Measurements from ENCODE around the gene CAPZB. TPM values are rescaled to one million over a fixed set of nuclear protein-coding genes. Genes with fewer than 3 reads are reported as not detected.

Gene CAPZB
- total and polyA plus RNA-seq, 2 of the 4 experiments (the other 2 are of a cell fraction), result 216 to 304 TPM

DNA sequence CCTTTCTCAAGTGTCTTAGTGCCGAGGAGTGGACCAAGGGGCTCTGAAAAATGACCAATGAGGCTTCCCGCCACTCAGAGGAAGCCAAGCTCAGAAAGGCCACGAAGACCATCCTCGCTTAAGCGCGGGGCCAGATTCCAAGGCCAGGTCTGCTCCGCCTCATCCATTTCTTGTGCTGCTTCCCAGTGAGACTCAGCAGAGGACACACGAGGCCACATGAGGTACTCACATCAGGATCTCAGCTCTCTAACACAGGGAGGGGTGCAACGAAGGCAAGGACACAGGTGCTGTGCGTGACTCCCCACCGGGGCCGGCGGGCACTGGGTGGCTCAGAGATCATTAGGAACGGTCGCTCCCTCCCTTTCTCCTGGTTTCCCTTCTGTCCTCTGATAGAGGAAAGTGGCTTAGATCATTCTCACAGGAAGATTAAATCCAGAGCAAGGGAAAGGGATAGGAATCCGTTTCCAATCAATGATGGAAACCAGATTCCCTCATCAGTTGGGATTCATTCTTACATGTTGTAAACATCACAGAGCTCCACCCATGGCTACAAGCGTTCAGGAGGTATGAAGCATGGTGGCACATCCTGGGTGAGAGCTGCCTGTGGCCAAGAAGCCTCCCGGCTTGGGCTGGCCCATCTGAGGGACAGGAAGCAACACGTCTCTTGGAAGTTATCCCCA lies 46.7 kb downstream of the CAPZB start:
- ChIA-PET CTCF (interaction anchor here (1.8 kb wide), 1 partner anchor 12 kb away, joined by 5 read pairs; no protein-coding TSS in a partner anchor), POLR2A (ENCODE audit: unreplicated experiment) (no interaction called here)
- intact Hi-C loops (cut with micrococcal nuclease), result no loop called here
- Histone ChIP-seq H3K56ac (ENCODE audit: extremely low read depth, insufficient read depth, low read length) (no peak overlapping the region), H3K23ac (ENCODE audit: low read depth, low read length) (peak overlapping the region; percentile 31; the same call in 1 of the 2 replicates), H2BK120ac (ENCODE audit: low read depth, low read length) (no peak overlapping the region), H3K4me2 (ENCODE audit: low read depth, low read length) (no peak overlapping the region), H2BK15ac (ENCODE audit: low read depth, low read length) (0 out of 3 replicates have a peak overlapping the region, but pooled peaks have one; percentile 9), H2BK20ac (ENCODE audit: low read depth, low read length) (no peak overlapping the region), H2AFZ (replicated peaks; ENCODE audit: low read length, poor library complexity) (peak overlapping the region; percentile 34), H4K8ac (ENCODE audit: low read depth in 2 of 2, low read length in 2 of 2) (no peak overlapping the region), H3K27ac (ENCODE audit: insufficient read depth, low read length) (peak overlapping the region; percentile 11; the same call in 1 of the 2 replicates), H3K18ac (ENCODE audit: low read depth, low read length) (no peak overlapping the region; the same call in 1 of the 2 replicates), H3K27me3 (ENCODE audit: control insufficient read depth, insufficient read depth, low read length) (no peaks in the 10 kb centered on the region), H3K4ac (ENCODE audit: low read depth, low read length) (peak overlapping the region; percentile 58), H3K9me1 (ENCODE audit: insufficient read depth, low read length) (peaks cover 74% of the 10 kb centered on the region), H3K79me1 (ENCODE audit: low read depth in 1 of 2, low read length in 2 of 2) (peaks cover 47 to 96% of the 10 kb centered on the region in 2 experiments), H3K4me3 (ENCODE audit: insufficient read depth, low read depth, low read length) (no peak overlapping the region), H4K91ac (ENCODE audit: insufficient read depth, low read depth, low read length) (no peak overlapping the region), H4K5ac (ENCODE audit: low read depth, low read length) (no peak overlapping the region), H2BK5ac (ENCODE audit: low read depth, low read length, poor library complexity, severe bottlenecking) (no peak overlapping the region), H2AK5ac (ENCODE audit: low read depth, low read length) (peak overlapping the region; percentile 43), H4K20me1 (ENCODE audit: insufficient read depth, low read length) (peaks cover 99% of the 10 kb centered on the region), H2AK9ac (replicated peaks; ENCODE audit: low read depth, low read length, poor library complexity) (no peak overlapping the region), H3K4me1 (ENCODE audit: control insufficient read depth, insufficient read depth, low read length) (peaks cover 54% of the 10 kb centered on the region), H3K9ac (ENCODE audit: low read depth, low read length) (no peak overlapping the region), H3K36me3 (ENCODE audit: control insufficient read depth, insufficient read depth, low read length) (peaks cover 17% of the 10 kb centered on the region), H3K9me3 (ENCODE audit: control insufficient read depth, insufficient read depth, low read length) (no peaks in the 10 kb centered on the region), H3K14ac (replicated peaks; ENCODE audit: low read depth, low read length) (no peak overlapping the region)
- TF ChIP-seq, protein P1, sequence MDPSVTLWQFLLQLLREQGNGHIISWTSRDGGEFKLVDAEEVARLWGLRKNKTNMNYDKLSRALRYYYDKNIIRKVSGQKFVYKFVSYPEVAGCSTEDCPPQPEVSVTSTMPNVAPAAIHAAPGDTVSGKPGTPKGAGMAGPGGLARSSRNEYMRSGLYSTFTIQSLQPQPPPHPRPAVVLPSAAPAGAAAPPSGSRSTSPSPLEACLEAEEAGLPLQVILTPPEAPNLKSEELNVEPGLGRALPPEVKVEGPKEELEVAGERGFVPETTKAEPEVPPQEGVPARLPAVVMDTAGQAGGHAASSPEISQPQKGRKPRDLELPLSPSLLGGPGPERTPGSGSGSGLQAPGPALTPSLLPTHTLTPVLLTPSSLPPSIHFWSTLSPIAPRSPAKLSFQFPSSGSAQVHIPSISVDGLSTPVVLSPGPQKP (IDR thresholded peaks at IDR 0.05; ENCODE audit: borderline replicate concordance, low read depth, low read length), result no peak
- BruUV-seq (replicated peaks), result no TSS peak
- ATAC-seq (ENCODE audit: low read depth), result no peak
- WGBS, 2 experiments (ENCODE audit: extremely low coverage in 2 of 2, insufficient read length in 1 of 2), result 88% methylated on average over 5 of the region's 19 CpGs; no CpG with 5 or more reads in 1 of the 2 experiments
- DNase-seq, result no peak
- dilution Hi-C loops (cut with HindIII; ENCODE audit: low sequenced_read_pairs, unreplicated experiment), result no loop called here
- in situ Hi-C loops (cut with MboI; ENCODE audit: low sequenced_read_pairs), result no loop called here
